Mammary epithelial cell (primary cell): ENCODE results near the gene PJVK.

ENCODE experiments used
- CTCF ChIP-seq, 2 donors: IDR thresholded peaks in 1 of 2; conservative IDR thresholded peaks in 1 of 2; 2 replicates each; pipeline ENCODE4 v1.5.1; 2011 to 2012; ENCODE audit warnings: inconsistent platforms in 2 of 2, low read length in 2 of 2, mild to moderate bottlenecking in 2 of 2, control low read depth in 1 of 2, low read depth in 1 of 2; ENCODE audit not compliant: insufficient read depth in 1 of 2; ENCODE audit errors: extremely low read depth in 1 of 2
- EZH2 ChIP-seq: IDR thresholded peaks from 2 replicates; pipeline ENCODE4 v1.6.1; 2012; ENCODE audit warnings: low read length, inconsistent platforms, borderline replicate concordance

GRCh38 chr2:178455947-178456346, 4.8 kb downstream of the PJVK start:
- TF ChIP-seq EZH2 (no peak), CTCF (conservative IDR thresholded peaks at IDR 0.05 in 1 of 2, IDR thresholded peaks at IDR 0.05 in 1 of 2; ENCODE audit: extremely low read depth in 1 of 2, insufficient read depth in 1 of 2, low read depth in 1 of 2, low read length in 2 of 2) (no peak)
